Measurements from ENCODE around the gene OSBPL3.

Gene OSBPL3

DNA sequence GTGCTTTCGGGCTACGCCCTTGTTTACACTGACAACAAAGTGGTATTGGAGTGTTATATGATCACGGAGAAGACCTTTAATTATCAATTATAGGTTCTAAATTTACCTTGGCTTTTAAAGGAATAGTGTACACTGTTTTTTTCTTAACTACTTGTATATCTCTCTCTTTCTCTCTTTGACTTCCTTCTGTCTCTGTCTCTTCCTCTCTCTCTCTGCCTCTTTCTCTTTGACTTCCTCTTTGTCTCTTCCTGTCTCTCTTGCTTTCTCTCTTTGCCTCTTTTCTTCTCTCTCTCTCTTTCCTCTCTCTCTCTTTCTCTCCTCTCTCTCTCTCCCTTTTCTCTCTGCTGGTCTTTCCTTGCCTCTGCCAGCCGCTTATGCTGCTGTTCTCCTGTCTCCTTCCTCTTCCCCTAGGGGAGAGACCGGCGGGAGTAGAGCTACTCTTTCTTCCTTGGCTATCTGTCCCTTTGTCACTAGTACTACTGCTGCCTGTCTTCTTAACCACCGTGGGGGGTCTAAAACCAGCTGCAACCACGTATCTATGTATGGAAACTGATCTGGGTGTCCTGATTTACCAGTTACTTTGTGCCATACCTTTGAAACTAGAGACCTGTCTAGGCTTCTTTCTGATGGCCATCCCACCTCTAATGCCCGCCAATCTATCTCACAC lies 185.9 kb downstream of the OSBPL3 start:
- no peaks in the 10 kb centered on the region for H3K9me3 ChIP-seq (ENCODE audit: control insufficient read depth, insufficient read depth, low read length)
- H3K4me3 ChIP-seq (ENCODE audit: low read depth, low read length): no peak overlapping the region
- peaks cover 8% of the 10 kb centered on the region for H3K4me1 ChIP-seq (ENCODE audit: control insufficient read depth, insufficient read depth, low read length)
- no peaks in the 10 kb centered on the region for H3K27me3 ChIP-seq (ENCODE audit: control insufficient read depth, insufficient read depth, low read length)
- no peaks in the 10 kb centered on the region for H3K36me3 ChIP-seq (ENCODE audit: control insufficient read depth, insufficient read depth, low read length)
- H3K9ac ChIP-seq (ENCODE audit: low read depth, low read length): no peak overlapping the region

DNA sequence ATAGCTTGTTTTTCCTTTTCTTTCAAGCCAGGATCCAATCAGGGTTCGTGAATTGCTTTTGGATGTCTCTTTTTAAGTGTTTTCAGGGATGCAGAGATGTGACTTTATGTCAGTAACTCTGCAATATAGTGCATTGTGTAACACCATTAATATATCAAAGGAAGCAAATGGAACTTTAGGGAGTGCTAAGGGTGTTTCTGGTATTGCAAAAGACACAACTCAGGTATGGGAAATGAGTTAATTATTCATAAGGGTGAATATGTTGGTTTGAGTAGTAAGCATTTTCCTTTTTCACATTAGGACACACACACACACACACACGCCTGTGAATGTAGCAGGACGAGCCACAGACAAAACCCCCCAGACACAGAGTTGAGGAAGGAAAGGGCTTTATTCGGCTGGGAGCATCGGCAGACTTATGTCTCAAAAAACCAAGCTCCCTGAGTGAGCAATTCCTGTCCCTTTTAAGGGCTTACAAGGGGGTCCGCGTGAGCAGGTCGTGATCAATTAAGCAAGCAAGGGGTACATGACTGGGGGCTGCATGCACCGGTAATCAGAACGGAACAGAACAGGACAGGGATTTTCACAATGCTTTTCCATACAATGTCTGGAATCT lies 190.9 kb downstream of the OSBPL3 start:
- Histone ChIP-seq H3K4me1 (ENCODE audit: control insufficient read depth, insufficient read depth, low read length) (peaks cover 4% of the 10 kb centered on the region), H3K4me3 (ENCODE audit: low read depth, low read length) (no peak overlapping the region), H3K9ac (ENCODE audit: low read depth, low read length) (no peak overlapping the region), H3K36me3 (ENCODE audit: control insufficient read depth, insufficient read depth, low read length) (no peaks in the 10 kb centered on the region), H3K9me3 (ENCODE audit: control insufficient read depth, insufficient read depth, low read length) (no peaks in the 10 kb centered on the region), H3K27me3 (ENCODE audit: control insufficient read depth, insufficient read depth, low read length) (no peaks in the 10 kb centered on the region)

DNA sequence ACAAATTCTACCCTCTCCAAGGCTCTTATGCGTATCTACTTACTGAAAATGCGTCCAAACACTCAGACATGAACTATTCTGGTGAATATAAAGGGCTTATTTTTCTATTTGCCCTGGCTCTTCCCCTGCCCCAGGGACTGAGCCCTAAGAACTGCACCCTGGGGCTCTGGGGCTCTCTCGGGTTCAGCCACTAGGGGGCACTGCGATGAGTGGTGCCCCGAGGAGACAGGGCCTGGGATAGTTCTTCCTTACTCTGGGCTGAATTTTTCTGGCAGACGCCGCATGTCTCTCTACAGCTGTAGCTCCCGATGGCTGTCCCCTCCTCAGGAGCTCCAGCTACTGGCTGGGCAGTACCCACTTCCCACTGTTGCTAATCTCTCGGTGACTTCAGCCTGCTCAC lies 191.9 kb downstream of the OSBPL3 start:
- Histone ChIP-seq H3K4me1 (ENCODE audit: control insufficient read depth, insufficient read depth, low read length) (no peaks in the 10 kb centered on the region), H3K9ac (ENCODE audit: low read depth, low read length) (no peak overlapping the region), H3K27me3 (ENCODE audit: control insufficient read depth, insufficient read depth, low read length) (no peaks in the 10 kb centered on the region), H3K36me3 (ENCODE audit: control insufficient read depth, insufficient read depth, low read length) (no peaks in the 10 kb centered on the region), H3K9me3 (ENCODE audit: control insufficient read depth, insufficient read depth, low read length) (no peaks in the 10 kb centered on the region), H3K4me3 (ENCODE audit: low read depth, low read length) (no peak overlapping the region)

DNA sequence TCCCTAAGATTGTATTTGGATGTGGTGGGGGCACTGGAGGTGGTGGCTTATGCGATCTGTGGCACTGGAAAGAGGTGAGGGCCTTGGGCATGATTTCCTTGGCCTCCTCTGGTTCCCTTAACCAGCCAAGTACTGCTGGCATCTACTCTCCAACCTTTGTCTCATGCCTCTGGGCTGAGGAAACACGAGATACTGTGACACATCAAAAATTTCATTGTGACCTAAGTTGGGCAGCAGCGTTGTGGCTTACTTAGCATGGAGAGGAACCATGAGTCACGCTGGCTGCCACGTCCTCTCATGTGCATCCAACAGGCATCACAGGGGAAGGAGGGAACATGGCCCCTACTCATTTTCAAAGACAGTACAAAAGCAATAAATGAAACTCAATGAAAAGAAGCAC lies 193.0 kb downstream of the OSBPL3 start:
- Histone ChIP-seq H3K9me3 (ENCODE audit: control insufficient read depth, insufficient read depth, low read length) (no peaks in the 10 kb centered on the region), H3K9ac (ENCODE audit: low read depth, low read length) (no peak overlapping the region), H3K4me1 (ENCODE audit: control insufficient read depth, insufficient read depth, low read length) (no peaks in the 10 kb centered on the region), H3K27me3 (ENCODE audit: control insufficient read depth, insufficient read depth, low read length) (no peaks in the 10 kb centered on the region), H3K4me3 (ENCODE audit: low read depth, low read length) (no peak overlapping the region), H3K36me3 (ENCODE audit: control insufficient read depth, insufficient read depth, low read length) (no peaks in the 10 kb centered on the region)

DNA sequence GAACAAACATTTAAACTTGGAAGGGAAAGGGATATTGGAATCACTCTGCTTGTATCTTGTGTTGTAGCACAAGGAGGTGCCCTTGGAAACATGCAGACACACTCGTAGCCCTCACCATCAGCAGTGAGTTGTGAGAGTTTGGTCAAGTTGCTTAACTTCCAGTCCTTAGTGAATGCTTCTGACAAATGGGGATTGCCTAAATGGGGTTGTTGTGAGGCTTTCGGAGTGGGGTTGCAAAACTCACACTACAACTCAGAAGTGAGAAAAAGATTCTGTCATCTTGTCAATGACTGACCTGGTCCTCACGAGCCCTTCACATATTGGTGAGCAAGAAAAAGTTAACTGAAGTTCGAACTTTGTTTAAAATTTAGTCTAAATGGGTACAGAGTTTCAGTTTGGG lies 193.7 kb downstream of the OSBPL3 start:
- H3K9ac ChIP-seq (ENCODE audit: low read depth, low read length): no peak overlapping the region
- no peak overlapping the region for H3K4me3 ChIP-seq (ENCODE audit: low read depth, low read length)

DNA sequence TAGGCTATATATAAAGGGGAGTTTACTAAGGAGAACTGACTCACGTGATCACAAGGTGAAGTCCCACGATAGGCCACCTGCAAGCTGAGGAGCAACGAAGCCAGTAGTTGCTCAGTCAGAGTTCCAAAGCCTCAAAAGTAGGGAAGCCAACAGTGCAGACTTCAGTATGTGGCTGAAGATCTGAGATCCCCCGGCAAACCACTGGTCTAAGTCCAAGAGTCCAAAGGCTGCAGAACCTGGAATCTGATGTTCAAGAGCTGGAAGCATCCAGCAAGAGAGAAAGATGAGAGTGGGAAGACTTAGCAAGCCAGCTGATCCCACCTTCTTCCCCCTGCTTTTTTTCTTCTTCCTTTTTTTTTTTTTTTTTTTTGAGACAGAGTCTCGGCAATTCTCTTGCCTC lies 195.7 kb downstream of the OSBPL3 start:
- Histone ChIP-seq H3K4me3 (ENCODE audit: low read depth, low read length) (no peak overlapping the region), H3K27me3 (ENCODE audit: control insufficient read depth, insufficient read depth, low read length) (no peaks in the 10 kb centered on the region), H3K9me3 (ENCODE audit: control insufficient read depth, insufficient read depth, low read length) (no peaks in the 10 kb centered on the region), H3K4me1 (ENCODE audit: control insufficient read depth, insufficient read depth, low read length) (no peaks in the 10 kb centered on the region), H3K36me3 (ENCODE audit: control insufficient read depth, insufficient read depth, low read length) (no peaks in the 10 kb centered on the region), H3K9ac (ENCODE audit: low read depth, low read length) (no peak overlapping the region)

More for the DNA sequence above, 193.7 kb downstream of the OSBPL3 start:
- no peaks in the 10 kb centered on the region for H3K36me3 ChIP-seq (ENCODE audit: control insufficient read depth, insufficient read depth, low read length)
- H3K27me3 ChIP-seq (ENCODE audit: control insufficient read depth, insufficient read depth, low read length): no peaks in the 10 kb centered on the region
- no peaks in the 10 kb centered on the region for H3K9me3 ChIP-seq (ENCODE audit: control insufficient read depth, insufficient read depth, low read length)
- H3K4me1 ChIP-seq (ENCODE audit: control insufficient read depth, insufficient read depth, low read length): no peaks in the 10 kb centered on the region

DNA sequence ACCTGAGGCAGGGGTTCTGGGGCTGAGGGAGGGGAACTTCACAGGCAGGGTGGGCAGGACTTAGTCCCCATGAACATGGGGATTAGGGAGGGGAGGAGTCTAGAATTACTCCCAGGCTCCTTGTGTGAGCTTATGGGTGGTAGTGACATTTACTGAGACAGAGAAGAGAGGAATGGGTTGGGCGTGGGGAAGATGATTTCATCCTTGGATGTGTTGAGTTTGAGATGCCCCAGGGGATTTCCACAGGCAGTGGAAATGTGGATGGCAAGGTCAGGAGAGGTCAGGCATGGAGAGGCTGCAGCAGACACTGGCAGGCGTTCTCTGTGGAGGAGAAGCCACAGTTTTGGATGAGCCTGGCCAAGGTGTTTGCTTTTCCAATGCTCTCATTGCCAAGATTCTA lies 196.3 kb downstream of the OSBPL3 start:
- H3K9ac ChIP-seq (ENCODE audit: low read depth, low read length): no peak overlapping the region
- H3K4me1 ChIP-seq (ENCODE audit: control insufficient read depth, insufficient read depth, low read length): no peaks in the 10 kb centered on the region
- no peaks in the 10 kb centered on the region for H3K9me3 ChIP-seq (ENCODE audit: control insufficient read depth, insufficient read depth, low read length)
- no peaks in the 10 kb centered on the region for H3K27me3 ChIP-seq (ENCODE audit: control insufficient read depth, insufficient read depth, low read length)
- H3K36me3 ChIP-seq (ENCODE audit: control insufficient read depth, insufficient read depth, low read length): no peaks in the 10 kb centered on the region
- H3K4me3 ChIP-seq (ENCODE audit: low read depth, low read length): no peak overlapping the region

DNA sequence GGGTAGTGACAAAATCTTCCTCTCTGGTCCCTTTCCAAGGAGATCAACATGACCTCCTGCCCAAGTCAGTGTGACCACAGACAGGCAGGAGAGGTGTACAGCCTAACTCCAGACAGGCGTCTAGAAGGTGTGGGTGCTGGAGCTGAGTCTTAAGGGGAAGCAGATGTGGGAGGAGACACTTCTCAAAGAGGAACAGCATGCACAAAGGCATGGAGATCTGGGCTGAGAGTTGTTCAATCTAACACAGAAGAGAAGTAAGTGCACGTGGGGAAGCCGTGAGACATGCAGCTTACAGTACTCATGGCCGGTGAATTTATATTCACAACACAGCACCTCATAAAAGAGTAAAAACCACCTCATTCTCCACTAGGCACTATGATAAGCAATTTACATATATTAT lies 198.9 kb downstream of the OSBPL3 start:
- no peaks in the 10 kb centered on the region for H3K4me1 ChIP-seq (ENCODE audit: control insufficient read depth, insufficient read depth, low read length)
- H3K9ac ChIP-seq (ENCODE audit: low read depth, low read length): no peak overlapping the region
- no peaks in the 10 kb centered on the region for H3K27me3 ChIP-seq (ENCODE audit: control insufficient read depth, insufficient read depth, low read length)
- H3K9me3 ChIP-seq (ENCODE audit: control insufficient read depth, insufficient read depth, low read length): no peaks in the 10 kb centered on the region
- H3K36me3 ChIP-seq (ENCODE audit: control insufficient read depth, insufficient read depth, low read length): no peaks in the 10 kb centered on the region
- no peak overlapping the region for H3K4me3 ChIP-seq (ENCODE audit: low read depth, low read length)

DNA sequence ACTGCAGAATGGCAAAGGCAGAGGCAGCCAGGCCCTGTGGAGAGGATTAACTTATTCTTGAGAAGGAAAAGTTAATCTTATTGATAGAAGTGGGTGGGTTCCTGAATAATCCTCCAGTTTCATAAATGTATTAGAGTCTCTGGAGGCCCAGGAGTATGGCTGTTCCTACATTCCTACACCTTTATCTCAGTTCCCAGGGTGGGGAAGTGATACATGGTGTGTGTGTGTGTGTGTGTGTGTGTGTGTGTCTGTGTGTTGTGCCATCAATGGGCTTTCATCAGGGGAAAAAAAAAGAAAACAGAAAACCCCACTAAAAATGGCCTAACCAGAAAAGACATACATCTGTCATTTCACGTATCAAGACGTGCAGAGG lies 200.7 kb downstream of the OSBPL3 start:
- no peaks in the 10 kb centered on the region for H3K9me3 ChIP-seq (ENCODE audit: control insufficient read depth, insufficient read depth, low read length)
- no peak overlapping the region for H3K9ac ChIP-seq (ENCODE audit: low read depth, low read length)
- H3K4me3 ChIP-seq (ENCODE audit: low read depth, low read length): no peak overlapping the region
- no peaks in the 10 kb centered on the region for H3K27me3 ChIP-seq (ENCODE audit: control insufficient read depth, insufficient read depth, low read length)
- no peaks in the 10 kb centered on the region for H3K36me3 ChIP-seq (ENCODE audit: control insufficient read depth, insufficient read depth, low read length)
- H3K4me1 ChIP-seq (ENCODE audit: control insufficient read depth, insufficient read depth, low read length): peaks cover 2% of the 10 kb centered on the region

DNA sequence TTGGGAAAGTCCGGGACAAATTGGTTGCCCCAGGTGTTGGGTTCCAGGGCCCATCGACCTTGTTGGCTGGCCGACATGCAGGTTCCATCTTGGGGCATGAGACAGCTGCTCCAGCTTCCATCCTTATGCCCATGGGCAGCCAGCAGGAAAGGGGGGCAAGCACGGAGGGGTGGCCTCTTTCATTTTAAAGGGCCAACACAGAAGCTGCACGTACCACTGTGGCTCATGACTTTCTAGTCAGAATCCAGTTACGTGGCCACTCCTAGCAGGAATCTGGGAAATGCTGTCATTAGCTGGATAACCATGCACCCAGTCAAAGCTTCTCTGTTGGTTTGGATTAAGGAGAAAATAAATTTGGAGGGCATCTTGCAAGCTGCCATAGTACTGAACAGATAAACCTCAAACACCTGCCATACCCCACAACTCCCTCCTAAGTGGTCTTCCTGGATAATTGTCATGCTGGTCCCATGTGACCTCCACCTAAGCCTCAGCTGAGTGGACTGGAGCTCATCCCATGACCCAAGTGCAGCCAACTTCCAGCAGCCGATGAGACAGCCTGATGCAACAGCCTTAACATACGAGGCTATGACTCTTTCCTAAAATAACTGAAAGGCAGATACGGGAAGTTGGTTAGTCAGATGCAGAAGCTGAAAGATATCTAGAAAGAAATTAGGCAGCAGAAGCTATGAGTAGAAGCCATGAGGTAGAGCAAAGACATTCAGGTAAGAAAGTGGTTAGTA lies 201.3 kb downstream of the OSBPL3 start:
- Histone ChIP-seq H3K9me3 (ENCODE audit: control insufficient read depth, insufficient read depth, low read length) (no peaks in the 10 kb centered on the region), H3K4me3 (ENCODE audit: low read depth, low read length) (no peak overlapping the region), H3K9ac (ENCODE audit: low read depth, low read length) (no peak overlapping the region), H3K4me1 (ENCODE audit: control insufficient read depth, insufficient read depth, low read length) (peaks cover 2% of the 10 kb centered on the region), H3K27me3 (ENCODE audit: control insufficient read depth, insufficient read depth, low read length) (no peaks in the 10 kb centered on the region), H3K36me3 (ENCODE audit: control insufficient read depth, insufficient read depth, low read length) (no peaks in the 10 kb centered on the region)

DNA sequence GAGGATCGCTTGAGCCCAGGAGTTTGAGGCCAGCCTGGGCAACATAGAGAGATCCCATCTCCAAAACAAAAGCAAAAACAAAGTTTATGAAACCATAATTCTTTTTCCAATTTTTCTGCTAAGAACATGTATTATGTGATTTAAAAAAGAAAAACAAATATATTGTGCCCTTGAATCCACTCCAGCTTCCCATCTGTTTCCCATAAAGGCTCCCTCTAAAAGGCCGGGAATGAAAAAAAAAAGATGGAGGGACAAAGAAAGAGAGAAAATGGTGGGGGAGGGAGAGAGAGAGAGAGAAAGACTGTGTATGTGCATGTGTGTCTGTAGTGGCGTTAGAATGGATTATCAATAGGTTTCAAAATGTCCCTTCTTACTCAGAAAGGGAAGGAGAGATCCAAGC lies 202.2 kb downstream of the OSBPL3 start:
- H3K4me3 ChIP-seq (ENCODE audit: low read depth, low read length): no peak overlapping the region
- H3K27me3 ChIP-seq (ENCODE audit: control insufficient read depth, insufficient read depth, low read length): no peaks in the 10 kb centered on the region
- no peak overlapping the region for H3K9ac ChIP-seq (ENCODE audit: low read depth, low read length)
- H3K9me3 ChIP-seq (ENCODE audit: control insufficient read depth, insufficient read depth, low read length): no peaks in the 10 kb centered on the region
- H3K4me1 ChIP-seq (ENCODE audit: control insufficient read depth, insufficient read depth, low read length): peaks cover 2% of the 10 kb centered on the region
- no peaks in the 10 kb centered on the region for H3K36me3 ChIP-seq (ENCODE audit: control insufficient read depth, insufficient read depth, low read length)

DNA sequence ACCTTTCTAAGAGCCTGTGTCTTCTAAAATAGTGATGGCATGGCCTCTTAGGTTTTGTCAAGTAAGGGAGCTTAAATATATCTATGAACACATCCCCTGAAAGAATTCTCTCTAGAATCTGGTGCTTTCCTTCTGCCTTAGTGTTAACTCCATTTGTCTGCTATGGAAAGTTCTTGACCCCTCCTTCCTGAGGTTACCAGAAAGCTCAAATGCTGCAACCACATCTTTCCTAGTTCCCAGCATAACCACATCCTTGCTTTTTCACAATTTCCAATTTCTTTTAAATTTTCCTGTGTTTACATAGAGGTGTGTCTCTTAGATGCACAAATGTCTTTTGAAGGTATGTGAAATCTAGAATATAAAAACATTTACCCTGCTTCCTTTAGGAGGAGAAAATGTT lies 206.3 kb downstream of the OSBPL3 start:
- H3K4me1 ChIP-seq (ENCODE audit: control insufficient read depth, insufficient read depth, low read length): peaks cover 2% of the 10 kb centered on the region

More for the DNA sequence above, 206.3 kb downstream of the OSBPL3 start:
- Histone ChIP-seq H3K9me3 (ENCODE audit: control insufficient read depth, insufficient read depth, low read length) (no peaks in the 10 kb centered on the region), H3K9ac (ENCODE audit: low read depth, low read length) (no peak overlapping the region), H3K4me3 (ENCODE audit: low read depth, low read length) (no peak overlapping the region), H3K27me3 (ENCODE audit: control insufficient read depth, insufficient read depth, low read length) (no peaks in the 10 kb centered on the region), H3K36me3 (ENCODE audit: control insufficient read depth, insufficient read depth, low read length) (no peaks in the 10 kb centered on the region)
